HCT116 (cell line): ENCODE results near the gene AFDN. TPM values are rescaled to one million over a fixed set of nuclear protein-coding genes. Genes with fewer than 3 reads are reported as not detected.

Source experiments
- ATAC-seq: fragments of 200-7000 bp; cut with Tn5 transposase; 2 replicates; pipeline ENCODE4 v1.9.1; 2020; ENCODE audit warnings: mild to moderate bottlenecking, moderate library complexity
- BruUV-seq: library from RNA; stranded (reverse); fragments of 400-500 nt; replicated peaks from 2 replicates; lab custom pipeline; 2021; lab: Mats Ljungman, UMichigan
- CTCF ChIA-PET: fragments of 300-600 bp; sonication (Branson Sonifier 250); formaldehyde crosslinking; loops from one replicate; lab custom pipeline; 2021; ENCODE audit warnings: antibody characterized with exemption; lab: Charles Lee
- POLR2A ChIA-PET: fragments of 300-600, 350-600 bp; sonication (Branson Sonifier 250); formaldehyde crosslinking; loops from one replicate; lab custom pipeline; 2021; ENCODE audit warnings: antibody characterized with exemption; lab: Charles Lee
- RAD21 ChIA-PET, 2 experiments: fragments of 300-600 bp; sonication (Branson Sonifier 250); formaldehyde crosslinking; loops; one replicate each; lab custom pipeline; 2023; ENCODE audit warnings: low total read pairs in 2 of 2; ENCODE audit not compliant: uncharacterized antibody in 2 of 2, unreplicated experiment in 2 of 2, low non-redundant PET in 1 of 2; lab: Charles Lee
- DNase-seq: peaks from one replicate; pipeline ENCODE4 v3.0.0-alpha.2; 2010; ENCODE audit warnings: low read depth, low spot score
- H2AFZ ChIP-seq: fragments of 200-600 bp; shearing (Covaris generic), sonication (generic); 2 replicates; pipeline ENCODE4 v1.6.1; 2017; ENCODE audit warnings: low read depth, mixed run types, mixed read lengths, antibody characterized with exemption, low read length; ENCODE audit not compliant: poor library complexity, severe bottlenecking
- H3K27ac ChIP-seq: 2 replicates; pipeline ENCODE4 v1.5.1; 2012; ENCODE audit warnings: low read depth, low read length
- H3K27me3 ChIP-seq: fragments of 200-600 bp; sonication (generic); 2 replicates; pipeline ENCODE4 v1.6.1; 2016; ENCODE audit warnings: mixed run types, low read length, mixed read lengths; ENCODE audit not compliant: insufficient read depth
- H3K36me3 ChIP-seq, 2 experiments: fragments of 200-500 bp in 1 of 2; fragments of 200-600 bp in 1 of 2; sonication (Bioruptor generic) in 1 of 2; sonication (generic) in 1 of 2; 2 replicates each; pipeline versions ENCODE4 v1.5.1 to v1.6.1; 2014 to 2016; ENCODE audit warnings: low read length in 2 of 2, inconsistent platforms in 1 of 2, mixed read lengths in 1 of 2, mixed run types in 1 of 2; ENCODE audit not compliant: insufficient read depth in 2 of 2, control insufficient read depth in 1 of 2
- H3K4me1 ChIP-seq, 2 experiments: fragments of 200-600 bp in 1 of 2; sonication (generic) in 1 of 2; 2 replicates each; pipeline versions ENCODE4 v1.5.1 to v1.6.1; 2012 to 2017; ENCODE audit warnings: low read length in 2 of 2, inconsistent platforms in 1 of 2, mild to moderate bottlenecking in 1 of 2, mixed read lengths in 1 of 2, mixed run types in 1 of 2, moderate library complexity in 1 of 2; ENCODE audit not compliant: insufficient read depth in 2 of 2, control insufficient read depth in 1 of 2
- H3K4me2 ChIP-seq: fragments of 200-600 bp; sonication (generic); 2 replicates; pipeline ENCODE4 v1.6.1; 2017; ENCODE audit warnings: mixed run types, low read length, mixed read lengths
- H3K4me3 ChIP-seq, 2 experiments: fragments of 200-600 bp in 1 of 2; sonication (generic) in 1 of 2; replicated peaks in 1 of 2; 2 replicates each; pipeline ENCODE4 v1.5.1; 2011 to 2016; ENCODE audit warnings: low read length in 2 of 2, control low read depth in 1 of 2, low read depth in 1 of 2, mild to moderate bottlenecking in 1 of 2, mixed read lengths in 1 of 2, mixed run types in 1 of 2
- H3K79me2 ChIP-seq: fragments of 200-600 bp; sonication (generic); 2 replicates; pipeline ENCODE4 v1.6.1; 2017; ENCODE audit warnings: mild to moderate bottlenecking, mixed run types, low read length, moderate library complexity, mixed read lengths; ENCODE audit not compliant: insufficient read depth
- H3K9ac ChIP-seq: fragments of 200-600 bp; sonication (generic); 2 replicates; pipeline ENCODE4 v1.6.1; 2016; ENCODE audit warnings: low read length, mixed read lengths
- H3K9me2 ChIP-seq: fragments of 200-600 bp; sonication (generic), shearing (Covaris generic); 2 replicates; pipeline ENCODE4 v1.6.1; 2017; ENCODE audit warnings: mixed run types, mild to moderate bottlenecking, moderate library complexity; ENCODE audit not compliant: insufficient read depth
- H3K9me3 ChIP-seq, 2 experiments: fragments of 200-500 bp in 1 of 2; fragments of 200-600 bp in 1 of 2; sonication (Bioruptor generic) in 1 of 2; sonication (generic) in 1 of 2; 2 replicates each; pipeline ENCODE4 v1.6.1; 2014 to 2017; ENCODE audit warnings: low read length in 2 of 2, mixed read lengths in 2 of 2, inconsistent platforms in 1 of 2, low read depth in 1 of 2, mild to moderate bottlenecking in 1 of 2, mixed run types in 1 of 2, moderate library complexity in 1 of 2; ENCODE audit not compliant: control insufficient read depth in 1 of 2, insufficient read depth in 1 of 2
- H4K20me1 ChIP-seq: fragments of 200-600 bp; sonication (generic), shearing (Covaris generic); 2 replicates; pipeline ENCODE4 v1.6.1; 2017; ENCODE audit warnings: mixed run types, mild to moderate bottlenecking, moderate library complexity; ENCODE audit not compliant: insufficient read depth
- CEBPB ChIP-seq: IDR thresholded peaks from 2 replicates; pipeline ENCODE4 v1.6.1; 2012; ENCODE audit warnings: low read depth
- SIN3A ChIP-seq: IDR thresholded peaks from 2 replicates; pipeline ENCODE4 v1.6.1; 2012; ENCODE audit warnings: low read depth
- SRF ChIP-seq: IDR thresholded peaks from 2 replicates; pipeline ENCODE4 v1.6.1; 2012; ENCODE audit warnings: low read depth
- YY1 ChIP-seq: IDR thresholded peaks from 2 replicates; pipeline ENCODE4 v1.6.1; 2011; ENCODE audit warnings: low read length, low read depth, moderate library complexity, mild to moderate bottlenecking; ENCODE audit not compliant: insufficient replicate concordance; ENCODE audit errors: extremely low read depth
- intact Hi-C: fragments of 100-400 bp; cut with micrococcal nuclease; formaldehyde crosslinking; loops from 2 replicates; pipeline ENCODE4 v1.10.0; 2022
- total RNA-seq: library from RNA; stranded (reverse); gene quantifications from one replicate; pipeline ENCODE4 v1.2.1, GENCODE V29; 2021; ENCODE audit not compliant: unreplicated experiment
- TF ChIP-seq, protein P1 (sequence below), 3 experiments: fragments of 200-600 bp in 1 of 3; sonication (generic) in 1 of 3; IDR thresholded peaks in 2 of 3; conservative IDR thresholded peaks in 1 of 3; 2 replicates each; pipeline ENCODE4 v1.5.1; 2012 to 2017; ENCODE audit warnings: low read depth in 2 of 3, low read length in 2 of 3, antibody characterized with exemption in 1 of 3, borderline replicate concordance in 1 of 3, control low read depth in 1 of 3, mild to moderate bottlenecking in 1 of 3, mixed read lengths in 1 of 3, mixed run types in 1 of 3, moderate library complexity in 1 of 3; ENCODE audit not compliant: insufficient read depth in 1 of 3
- TF ChIP-seq, protein P2 (sequence below): IDR thresholded peaks from 2 replicates; pipeline ENCODE4 v1.6.1; 2011; ENCODE audit warnings: mild to moderate bottlenecking, low read length, moderate library complexity; ENCODE audit not compliant: insufficient replicate concordance; ENCODE audit errors: extremely low read depth
- TF ChIP-seq, protein P3 (sequence below): IDR thresholded peaks from 2 replicates; pipeline ENCODE4 v1.6.1; 2012

The AFDN gene
- total RNA-seq, 1 experiment from 2014 or later, result 59.4 TPM

GRCh38 chr6:167825332-167826229 lies 1.1 kb upstream of the AFDN start:
- ATAC-seq, result peak; percentile 73
- intact Hi-C loops, result no loop called here
- CTCF ChIA-PET, result no interaction called here
- Histone ChIP-seq H3K27me3 (no peaks in the 10 kb centered on the region), H3K36me3 (no peaks in the 10 kb centered on the region), H3K27ac (peak overlapping the region; percentile 77; the same call in 1 of the 2 replicates), H2AFZ (peak overlapping the region; percentile 75), H4K20me1 (peaks cover 23% of the 10 kb centered on the region; the same call in 1 of the 2 replicates), H3K4me3 (peak overlapping the region; percentile 71 to 78), H3K79me2 (peaks cover 31% of the 10 kb centered on the region), H3K9ac (peak overlapping the region; percentile 62), H3K4me2 (peak overlapping the region; percentile 98), H3K9me2 (no peaks in the 10 kb centered on the region), H3K4me1 (peaks cover 12 to 40% of the 10 kb centered on the region in 2 experiments), H3K9me3 (no peaks in the 10 kb centered on the region)
- peak; percentile 35 for DNase-seq
- RAD21 ChIA-PET, result no interaction called here
- POLR2A ChIA-PET, result no interaction called here
- BruUV-seq, result no TSS peak
- no peak for TF ChIP-seq SRF
- no peak for TF ChIP-seq CEBPB
- TF ChIP-seq, protein P1, sequence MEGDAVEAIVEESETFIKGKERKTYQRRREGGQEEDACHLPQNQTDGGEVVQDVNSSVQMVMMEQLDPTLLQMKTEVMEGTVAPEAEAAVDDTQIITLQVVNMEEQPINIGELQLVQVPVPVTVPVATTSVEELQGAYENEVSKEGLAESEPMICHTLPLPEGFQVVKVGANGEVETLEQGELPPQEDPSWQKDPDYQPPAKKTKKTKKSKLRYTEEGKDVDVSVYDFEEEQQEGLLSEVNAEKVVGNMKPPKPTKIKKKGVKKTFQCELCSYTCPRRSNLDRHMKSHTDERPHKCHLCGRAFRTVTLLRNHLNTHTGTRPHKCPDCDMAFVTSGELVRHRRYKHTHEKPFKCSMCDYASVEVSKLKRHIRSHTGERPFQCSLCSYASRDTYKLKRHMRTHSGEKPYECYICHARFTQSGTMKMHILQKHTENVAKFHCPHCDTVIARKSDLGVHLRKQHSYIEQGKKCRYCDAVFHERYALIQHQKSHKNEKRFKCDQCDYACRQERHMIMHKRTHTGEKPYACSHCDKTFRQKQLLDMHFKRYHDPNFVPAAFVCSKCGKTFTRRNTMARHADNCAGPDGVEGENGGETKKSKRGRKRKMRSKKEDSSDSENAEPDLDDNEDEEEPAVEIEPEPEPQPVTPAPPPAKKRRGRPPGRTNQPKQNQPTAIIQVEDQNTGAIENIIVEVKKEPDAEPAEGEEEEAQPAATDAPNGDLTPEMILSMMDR (IDR thresholded peaks at IDR 0.05 in 2 of 3, conservative IDR thresholded peaks at IDR 0.05 in 1 of 3; ENCODE audit: borderline replicate concordance in 1 of 3, insufficient read depth in 1 of 3, low read depth in 2 of 3, low read length in 2 of 3), result 0 out of 6 replicates have a peak, but pooled peaks of 1 of the 3 experiments have one; percentile 5
- TF ChIP-seq, protein P2, sequence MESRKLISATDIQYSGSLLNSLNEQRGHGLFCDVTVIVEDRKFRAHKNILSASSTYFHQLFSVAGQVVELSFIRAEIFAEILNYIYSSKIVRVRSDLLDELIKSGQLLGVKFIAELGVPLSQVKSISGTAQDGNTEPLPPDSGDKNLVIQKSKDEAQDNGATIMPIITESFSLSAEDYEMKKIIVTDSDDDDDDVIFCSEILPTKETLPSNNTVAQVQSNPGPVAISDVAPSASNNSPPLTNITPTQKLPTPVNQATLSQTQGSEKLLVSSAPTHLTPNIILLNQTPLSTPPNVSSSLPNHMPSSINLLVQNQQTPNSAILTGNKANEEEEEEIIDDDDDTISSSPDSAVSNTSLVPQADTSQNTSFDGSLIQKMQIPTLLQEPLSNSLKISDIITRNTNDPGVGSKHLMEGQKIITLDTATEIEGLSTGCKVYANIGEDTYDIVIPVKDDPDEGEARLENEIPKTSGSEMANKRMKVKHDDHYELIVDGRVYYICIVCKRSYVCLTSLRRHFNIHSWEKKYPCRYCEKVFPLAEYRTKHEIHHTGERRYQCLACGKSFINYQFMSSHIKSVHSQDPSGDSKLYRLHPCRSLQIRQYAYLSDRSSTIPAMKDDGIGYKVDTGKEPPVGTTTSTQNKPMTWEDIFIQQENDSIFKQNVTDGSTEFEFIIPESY, result no peak
- TF ChIP-seq, protein P3, sequence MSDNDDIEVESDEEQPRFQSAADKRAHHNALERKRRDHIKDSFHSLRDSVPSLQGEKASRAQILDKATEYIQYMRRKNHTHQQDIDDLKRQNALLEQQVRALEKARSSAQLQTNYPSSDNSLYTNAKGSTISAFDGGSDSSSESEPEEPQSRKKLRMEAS, result no peak
- no peak for TF ChIP-seq YY1
- no peak for TF ChIP-seq SIN3A
